Activated CD8-positive, alpha-beta memory T cell treated with anti-CD3 and anti-CD28 coated beads for 1 hour (primary cell): ENCODE measurements around the gene ZMAT5.

ENCODE experiments used
- DNase-seq, 2 donors: peaks; one replicate each; pipeline ENCODE4 v3.0.0-alpha.2; 2020; ENCODE audit warnings: low read depth in 1 of 2; ENCODE audit errors: extremely low read depth in 1 of 2

The ZMAT5 gene

DNA sequence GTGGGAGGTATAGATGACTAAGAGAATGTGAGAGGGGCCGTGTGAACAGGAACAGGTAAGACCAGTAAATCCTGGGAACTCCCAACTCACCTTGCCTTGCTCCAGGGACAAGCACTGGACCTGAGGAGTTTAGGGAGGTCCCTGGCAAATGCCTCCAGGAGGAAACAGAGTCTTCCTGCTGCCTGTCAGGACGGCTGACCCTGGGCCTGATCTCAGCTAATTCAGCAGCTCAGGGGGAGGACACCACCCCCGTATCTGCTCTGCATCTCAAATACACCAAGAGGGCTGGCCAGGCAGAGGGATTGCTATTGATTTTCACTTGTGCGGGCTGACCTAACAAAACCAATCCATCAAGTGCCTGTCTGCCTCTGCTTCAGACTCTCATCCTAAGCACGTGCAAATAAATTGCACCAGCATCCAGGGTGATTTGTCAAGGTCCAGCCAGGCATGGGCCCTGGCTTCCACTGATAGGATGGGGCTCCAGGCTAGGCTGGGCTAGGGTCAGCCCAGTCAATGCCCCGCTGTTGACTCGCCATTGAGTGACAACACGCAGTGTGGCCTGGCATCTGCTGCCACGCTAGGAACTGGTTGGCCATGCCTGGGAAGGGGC is 20.7 kb upstream of the ZMAT5 start:
- no peak for DNase-seq

DNA sequence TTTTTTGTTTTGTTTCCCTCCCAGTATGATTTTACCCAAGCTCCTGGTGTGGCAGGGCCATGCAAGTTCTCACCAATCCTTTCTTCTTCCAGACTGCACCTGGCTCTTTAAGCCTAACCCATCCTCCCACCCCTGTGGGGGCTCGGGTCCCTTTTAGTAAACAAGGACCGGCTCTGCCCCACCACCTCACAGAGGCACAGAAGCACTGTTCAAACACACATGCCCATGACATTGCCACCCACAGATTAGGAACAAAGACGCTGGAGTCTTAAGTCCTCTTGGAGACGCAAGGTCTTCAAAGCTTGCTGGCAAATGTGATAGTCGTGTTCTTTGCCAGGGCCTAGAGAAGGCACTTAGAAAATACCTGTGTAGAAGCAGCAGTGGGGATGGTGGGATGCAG is 19.2 kb upstream of the ZMAT5 start:
- DNase-seq = no peak

DNA sequence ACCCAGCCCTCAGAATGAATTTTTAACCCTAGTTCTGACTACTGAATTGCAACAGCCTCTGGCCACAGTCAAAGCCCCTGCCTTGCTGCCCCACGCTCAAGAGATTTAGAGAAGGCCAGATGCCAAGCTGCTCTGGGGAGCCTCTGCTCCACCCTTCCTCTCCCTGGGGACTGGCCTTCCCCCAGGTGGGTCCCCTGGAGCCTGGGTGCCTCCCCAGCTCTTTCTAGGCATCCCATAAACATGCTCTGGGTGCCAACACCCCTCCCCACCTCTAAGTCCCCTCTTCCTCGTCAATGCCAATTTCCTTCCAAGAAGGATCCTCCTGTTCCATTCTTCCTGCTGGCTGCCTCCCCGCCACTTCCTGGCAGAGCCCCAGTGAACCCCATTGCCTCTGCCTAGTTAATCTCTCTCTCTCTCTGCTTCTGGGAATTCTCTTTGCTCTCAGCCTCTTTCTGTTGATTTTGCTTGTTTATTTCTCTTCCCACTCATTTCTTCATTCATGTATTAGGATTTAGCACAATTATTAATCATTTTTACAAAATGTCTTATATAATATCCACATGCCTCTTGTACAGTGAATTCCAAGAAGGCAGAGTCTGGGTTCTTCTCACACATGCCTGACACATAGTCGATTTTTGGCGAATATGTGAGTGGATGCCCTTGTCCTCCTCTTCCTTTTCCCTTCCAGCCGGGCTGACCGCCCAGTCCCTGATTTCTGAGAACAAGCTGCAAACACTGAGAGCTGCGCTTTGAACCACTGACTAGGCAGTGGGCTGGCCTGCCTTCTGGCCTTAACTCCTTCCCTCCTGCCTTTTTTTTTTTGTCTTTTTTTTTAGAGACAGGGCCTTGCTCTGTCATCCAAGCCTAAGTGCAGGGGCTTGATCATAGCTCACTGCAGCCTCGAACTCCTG is 17.9 kb upstream of the ZMAT5 start:
- DNase-seq = no peak

DNA sequence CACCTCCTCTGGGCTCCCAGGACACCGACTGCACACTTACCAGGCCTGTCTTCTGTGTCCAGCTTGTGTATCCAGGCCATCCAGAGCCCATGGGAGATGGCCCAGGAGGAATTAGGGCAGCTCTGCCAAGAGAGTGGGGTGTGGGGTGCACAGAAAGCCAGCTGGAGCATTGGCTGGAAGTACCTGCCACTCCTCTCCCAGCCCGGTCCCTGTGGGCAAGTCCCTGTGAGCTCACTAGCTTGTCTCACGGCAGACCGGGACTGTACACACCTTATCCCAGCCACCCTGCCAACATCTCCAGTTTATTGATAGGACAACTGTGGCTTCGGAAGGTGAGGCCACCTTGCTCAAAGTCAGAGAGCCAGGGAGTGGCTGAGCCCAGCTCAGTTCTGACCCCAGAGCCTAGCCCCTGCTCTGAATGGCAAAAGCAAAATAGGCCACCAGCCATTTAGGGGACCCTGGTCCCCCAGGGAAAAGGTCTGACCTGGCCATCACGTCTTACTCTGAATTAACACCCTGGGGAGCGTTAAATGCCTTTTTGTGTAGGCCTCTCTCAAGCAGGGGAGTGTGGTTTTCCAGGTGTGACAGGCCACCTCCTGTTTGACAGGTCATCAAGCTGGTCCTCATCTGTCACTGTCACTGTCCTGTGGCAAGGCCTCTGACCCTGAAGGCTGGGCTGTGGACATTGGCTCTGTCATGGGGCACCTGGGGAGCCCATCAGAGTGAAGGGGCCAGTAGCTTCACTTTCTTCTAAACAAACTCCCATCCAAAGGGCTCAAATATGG is 15.4 kb upstream of the ZMAT5 start:
- no peak for DNase-seq

DNA sequence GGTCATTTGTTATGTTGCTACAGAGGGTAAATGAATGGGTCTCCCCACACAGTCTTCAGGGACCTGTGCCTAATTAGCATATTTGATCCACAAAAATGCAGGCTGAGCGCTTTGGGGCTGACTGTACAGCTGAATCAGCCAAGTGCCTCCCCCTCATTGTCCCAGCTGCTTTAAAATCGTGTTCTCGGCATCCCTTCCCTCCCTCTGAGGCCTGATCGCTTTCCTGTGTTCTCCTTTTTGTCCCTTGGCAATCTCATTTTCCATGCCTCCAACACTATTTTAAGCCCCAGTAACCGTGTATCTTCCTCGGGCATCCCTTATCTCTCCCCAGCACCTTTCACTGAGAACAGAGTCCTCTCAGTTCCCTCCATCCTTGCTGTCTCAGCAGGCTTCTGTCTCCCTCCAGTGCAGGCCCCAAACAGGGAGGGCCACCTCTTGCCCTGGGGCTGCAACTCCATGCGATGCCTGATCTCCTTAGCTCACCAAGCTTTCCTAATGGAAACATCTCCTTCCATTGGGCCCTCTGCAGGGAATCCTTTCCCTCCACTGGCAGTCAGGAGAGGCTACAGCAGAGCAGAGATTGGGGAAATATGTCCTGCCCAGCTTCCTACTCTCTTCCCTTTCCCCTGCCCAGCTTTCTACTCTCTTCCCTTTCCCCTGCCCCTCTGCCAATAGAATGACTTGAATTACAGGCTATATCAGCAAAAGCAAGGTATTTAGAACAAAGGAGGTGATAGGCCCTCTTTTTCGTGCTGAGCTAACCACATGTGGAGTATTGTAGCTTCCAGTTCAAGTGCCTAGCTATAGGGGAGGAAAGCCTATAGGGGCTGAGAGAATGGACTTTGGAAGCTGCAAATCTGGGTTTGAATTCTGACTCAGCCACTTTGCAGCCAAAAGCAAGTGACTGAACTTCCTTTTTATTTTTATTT is 14.2 kb upstream of the ZMAT5 start:
- DNase-seq = no peak

DNA sequence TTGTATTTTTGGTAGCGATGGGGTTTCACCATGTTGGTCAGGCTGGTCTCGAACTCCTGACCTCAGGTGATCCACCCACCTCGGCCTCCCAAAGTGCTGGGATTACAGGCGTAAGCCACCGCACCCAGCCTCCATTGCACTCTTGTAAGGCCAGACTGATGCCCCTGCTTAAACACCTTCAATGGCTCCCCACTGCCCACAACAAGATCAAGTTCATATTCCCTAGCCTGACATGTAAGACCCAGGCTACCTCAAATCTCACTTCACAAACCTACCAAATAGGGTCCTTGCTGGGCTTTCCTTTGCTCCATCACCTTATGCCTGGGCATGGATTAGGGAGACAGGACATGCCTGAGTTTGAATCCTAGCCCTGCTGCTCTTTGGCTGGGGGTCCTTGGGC is 13.4 kb upstream of the ZMAT5 start:
- DNase-seq = no peak

DNA sequence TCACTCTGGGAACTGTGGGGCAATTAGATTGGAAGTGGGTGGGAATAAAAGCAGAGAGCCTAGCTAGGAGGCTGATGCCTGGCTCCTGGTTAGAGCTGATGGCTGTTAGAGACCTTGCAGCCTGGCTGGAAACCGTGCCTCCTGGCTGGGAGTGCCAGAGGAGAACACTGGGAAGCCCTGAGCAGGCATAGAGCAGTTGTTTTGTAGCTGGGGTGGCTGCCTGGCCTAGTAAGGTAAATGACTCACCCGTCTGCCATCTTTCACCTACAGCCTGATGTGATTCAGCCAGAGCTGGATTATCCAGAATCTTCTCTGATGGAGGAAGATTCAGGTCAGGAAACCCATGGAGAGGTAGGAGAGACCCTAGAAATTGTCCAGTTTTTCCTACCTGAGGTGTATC is 6.4 kb upstream of the ZMAT5 start:
- no peak for DNase-seq

DNA sequence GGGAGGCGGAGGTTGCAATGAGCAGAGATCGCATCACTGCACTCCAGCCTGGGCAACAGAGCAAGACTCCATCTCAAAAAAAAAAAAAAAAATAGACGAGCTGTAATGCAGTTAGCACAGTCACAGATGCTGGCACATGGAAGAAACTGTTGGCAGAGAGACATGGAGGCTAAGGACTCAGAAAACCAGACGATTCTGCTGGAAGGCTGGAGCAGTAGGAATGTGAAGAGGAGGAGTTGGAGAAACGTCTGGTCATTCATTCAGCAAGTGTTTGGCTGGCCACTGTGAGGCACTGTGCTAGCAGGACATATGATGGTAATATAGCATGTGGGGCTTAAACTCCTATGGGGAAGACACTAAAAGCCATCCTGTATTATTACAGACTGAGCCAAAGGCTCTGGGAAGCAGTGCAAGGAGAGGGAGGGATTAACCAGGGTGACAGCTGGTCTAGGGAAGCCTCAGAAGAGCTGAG is 5.4 kb upstream of the ZMAT5 start:
- DNase-seq = no peak

DNA sequence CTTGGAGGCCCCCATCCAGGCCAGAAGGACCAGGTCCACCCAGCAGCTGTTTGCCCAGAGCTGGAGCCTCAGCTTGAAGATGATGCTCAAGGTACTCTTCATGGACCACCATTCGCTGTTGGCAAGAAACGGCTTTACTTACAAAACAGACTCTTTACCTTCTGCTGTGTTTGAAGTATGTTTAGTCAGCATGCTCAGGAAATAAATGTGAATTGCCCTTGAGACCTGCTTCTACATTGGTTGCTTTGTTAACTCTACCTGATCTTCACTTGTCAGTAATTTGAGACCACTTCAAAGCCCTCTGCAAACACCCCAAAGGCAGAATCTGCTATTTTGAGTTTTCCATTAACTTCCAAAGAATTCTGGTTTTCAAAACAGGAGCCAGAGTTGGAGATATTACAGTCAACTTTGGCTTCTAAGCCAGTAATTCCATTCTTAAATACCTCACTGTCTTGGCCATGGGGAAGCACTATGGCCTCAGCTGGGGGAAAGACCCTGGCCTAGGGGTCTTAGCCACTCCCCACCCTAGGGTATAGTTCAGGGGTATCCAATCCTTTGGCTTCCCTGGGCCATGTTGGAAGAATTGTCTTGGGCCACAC is 3.0 kb upstream of the ZMAT5 start:
- no peak for DNase-seq

DNA sequence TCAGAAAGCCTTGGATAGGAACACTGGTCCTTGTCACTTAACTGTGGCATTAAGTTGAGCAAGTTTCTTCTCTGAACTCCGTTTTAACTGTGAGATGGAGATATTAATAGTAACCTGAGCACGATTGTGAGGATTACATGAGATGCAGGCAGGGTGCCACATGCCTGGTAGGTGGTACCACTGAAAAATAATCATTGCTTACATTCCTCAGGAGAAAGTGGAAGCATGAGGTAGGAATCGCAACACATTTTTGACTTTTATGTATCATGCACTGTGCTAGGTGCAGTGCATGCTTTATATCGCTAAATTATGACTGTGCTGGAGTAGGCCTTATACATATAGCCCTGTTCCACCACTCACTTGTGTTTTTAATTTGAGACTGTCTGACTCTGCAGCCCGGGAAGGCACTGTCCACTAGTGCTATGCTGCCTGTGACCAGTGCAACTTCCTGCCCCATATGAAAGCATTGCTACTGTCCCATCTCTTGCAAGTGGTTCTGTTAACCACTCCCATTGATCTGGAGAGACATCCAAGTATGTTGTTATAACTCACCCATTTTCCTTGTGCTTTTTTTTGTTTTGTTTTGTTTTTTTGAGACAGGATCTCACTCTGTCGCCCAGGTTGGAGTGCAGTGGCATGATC is 1.4 kb upstream of the ZMAT5 start:
- no peak for DNase-seq

DNA sequence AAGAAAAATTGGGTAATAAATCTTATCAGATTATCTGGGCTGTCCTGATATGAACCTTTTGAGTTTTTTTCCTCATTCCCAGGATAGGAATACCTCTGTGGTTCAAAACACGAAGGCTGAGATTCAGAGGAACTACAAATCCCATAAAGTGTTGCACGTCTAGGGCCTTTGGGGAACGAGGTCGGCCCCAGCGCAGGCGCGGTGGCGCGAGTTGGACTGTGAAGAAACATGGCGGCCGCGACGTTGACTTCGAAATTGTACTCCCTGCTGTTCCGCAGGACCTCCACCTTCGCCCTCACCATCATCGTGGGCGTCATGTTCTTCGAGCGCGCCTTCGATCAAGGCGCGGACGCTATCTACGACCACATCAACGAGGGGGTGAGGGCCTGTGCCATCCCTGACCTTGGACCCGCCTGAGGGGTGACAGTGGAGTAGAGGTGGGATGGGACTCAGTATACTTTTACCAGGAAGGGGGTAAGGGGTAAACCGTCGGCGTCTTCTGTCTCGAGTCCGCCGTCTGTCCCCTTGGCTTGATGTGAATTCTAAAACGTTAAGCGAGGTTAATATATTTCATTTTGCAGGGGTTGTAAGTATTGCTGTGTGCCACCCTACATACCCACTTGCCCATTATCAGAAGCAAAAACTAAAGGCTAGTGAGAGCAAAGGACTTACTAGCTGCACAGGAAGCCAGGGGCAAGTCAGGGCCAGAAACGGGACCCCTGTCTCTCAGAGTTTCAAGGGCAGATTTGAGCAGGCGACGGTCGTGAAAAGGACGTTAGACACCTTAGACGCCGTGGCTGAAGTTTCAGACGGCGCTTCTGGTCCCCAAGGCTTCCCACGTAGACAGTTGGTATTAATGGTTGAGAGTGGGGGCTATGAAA is 604 bp upstream of the ZMAT5 start, which contains the start of gene UQCR10:
Gene UQCR10, plus strand, starts transcription at position 199 of the 881 bp plus-strand sequence. Its CDS starts 30 bp downstream, at position 229.
- DNase-seq = peak; percentile 77 to 89

DNA sequence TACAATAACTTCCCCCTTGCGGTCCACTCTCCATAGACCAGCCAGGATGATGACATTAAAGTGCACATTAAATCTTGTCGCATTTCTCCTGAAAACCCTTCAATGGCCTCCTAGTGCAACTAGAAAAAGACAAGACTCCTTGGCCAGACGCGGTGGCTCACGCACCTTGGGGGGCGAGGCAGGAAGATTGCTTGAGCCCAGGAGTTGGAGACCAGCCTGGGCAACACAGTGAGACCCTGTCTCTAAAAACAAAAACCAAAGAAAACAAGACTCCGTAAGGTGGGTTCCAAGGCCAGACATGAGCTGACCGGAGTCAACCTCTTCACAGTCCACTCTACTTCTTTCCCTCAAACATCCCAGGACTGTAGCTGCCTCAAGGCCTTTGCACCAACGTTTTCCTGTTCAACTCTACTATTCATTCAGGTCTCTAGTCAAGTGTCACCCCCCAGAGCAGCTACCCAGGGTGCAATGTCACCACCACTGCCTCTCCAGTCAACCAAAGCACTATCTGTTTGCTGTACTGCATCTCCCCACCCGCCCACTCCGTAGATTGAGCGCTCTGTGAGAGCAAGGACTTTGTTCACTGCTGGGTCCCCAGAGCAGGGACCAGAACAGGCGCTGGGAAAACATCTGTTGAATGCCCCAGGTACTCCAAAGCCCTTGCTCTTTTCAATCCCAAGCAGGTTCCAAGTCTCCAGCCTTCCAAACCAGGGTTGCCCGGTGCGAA is 739 bp downstream of the ZMAT5 start:
- no peak for DNase-seq

DNA sequence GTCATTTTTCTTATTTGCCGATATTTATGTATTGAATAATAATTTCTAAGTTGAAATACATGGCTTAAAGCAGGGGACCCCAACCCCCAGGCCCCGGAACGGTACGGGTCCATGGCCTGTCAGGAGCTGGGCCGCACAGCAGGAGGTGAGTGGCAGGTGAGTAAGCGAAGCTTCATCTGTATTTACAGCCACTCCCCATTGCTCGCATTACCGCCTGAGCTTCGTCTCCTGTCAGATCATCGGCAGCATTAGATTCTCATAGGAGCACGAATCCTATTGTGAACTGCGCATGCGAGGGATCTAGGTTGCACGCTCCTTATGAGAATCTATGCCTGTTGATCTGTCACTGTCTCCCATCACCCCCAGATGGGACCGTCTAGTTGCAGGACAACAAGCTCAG is 4.5 kb downstream of the ZMAT5 start:
- DNase-seq = no peak

DNA sequence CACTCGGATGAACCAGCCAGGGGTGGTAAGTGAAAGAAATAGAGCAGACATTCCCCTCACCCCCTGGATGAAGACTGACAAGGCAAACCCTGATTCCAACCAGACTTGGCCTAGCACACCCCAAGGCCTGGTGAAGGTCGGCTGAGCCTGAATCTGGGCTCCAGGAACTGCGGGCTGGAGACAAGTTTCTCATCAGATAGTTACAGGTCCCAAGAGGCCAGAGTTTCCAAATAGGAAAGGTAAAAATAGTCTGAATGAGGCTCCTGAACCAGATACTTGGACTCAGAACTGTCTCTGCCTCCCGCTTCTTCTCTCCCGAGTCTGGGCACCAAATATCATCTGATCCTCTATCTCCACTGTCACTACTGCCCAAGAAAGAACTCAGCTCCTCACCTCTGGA is 7.8 kb downstream of the ZMAT5 start:
- DNase-seq = no peak

DNA sequence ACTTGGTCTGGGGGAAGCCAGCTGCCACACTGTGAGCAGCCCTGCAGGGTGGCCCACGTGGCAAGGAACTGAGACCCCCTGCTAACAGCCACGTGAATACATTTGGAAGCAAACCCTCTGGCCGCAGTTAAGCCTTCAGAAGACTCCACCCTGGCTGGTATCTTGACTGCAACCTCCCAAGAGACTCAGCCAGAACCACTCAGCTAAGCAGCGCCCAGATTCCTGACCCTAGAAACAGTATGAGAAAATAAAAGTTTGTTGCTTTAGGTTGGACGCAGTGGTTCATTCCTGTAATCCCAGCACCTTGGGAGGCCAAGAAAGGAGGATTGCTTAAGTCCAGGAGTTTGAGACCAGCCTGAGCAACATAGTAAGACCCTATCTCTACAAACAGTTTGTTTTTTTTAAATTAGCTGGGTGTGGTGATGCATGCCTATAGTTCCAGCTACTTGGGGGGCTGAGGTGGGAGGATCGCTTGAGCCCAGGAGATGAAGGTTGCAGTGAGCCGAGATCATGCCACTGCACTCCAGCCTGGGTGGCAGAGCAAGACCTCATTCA is 8.7 kb downstream of the ZMAT5 start:
- DNase-seq = no peak

DNA sequence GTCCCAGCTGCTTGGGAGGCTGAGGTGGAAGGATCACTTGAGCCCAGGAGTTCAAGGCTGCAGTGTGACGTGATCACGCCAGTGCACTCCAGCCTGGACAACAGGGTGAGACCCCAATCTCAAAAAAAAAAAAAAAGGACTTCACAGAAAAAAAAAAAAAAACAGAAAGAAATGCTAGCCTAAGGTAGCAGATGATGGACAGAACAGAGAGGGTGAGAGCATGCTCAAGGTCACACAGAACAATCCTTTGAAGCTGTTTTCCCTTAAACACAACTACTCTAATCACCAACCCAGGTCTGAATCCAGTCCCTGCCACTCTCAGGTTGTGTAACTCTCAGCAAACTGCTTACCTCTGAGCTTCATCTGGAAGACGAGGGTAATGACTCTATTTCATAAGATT is 9.7 kb downstream of the ZMAT5 start:
- no peak for DNase-seq

DNA sequence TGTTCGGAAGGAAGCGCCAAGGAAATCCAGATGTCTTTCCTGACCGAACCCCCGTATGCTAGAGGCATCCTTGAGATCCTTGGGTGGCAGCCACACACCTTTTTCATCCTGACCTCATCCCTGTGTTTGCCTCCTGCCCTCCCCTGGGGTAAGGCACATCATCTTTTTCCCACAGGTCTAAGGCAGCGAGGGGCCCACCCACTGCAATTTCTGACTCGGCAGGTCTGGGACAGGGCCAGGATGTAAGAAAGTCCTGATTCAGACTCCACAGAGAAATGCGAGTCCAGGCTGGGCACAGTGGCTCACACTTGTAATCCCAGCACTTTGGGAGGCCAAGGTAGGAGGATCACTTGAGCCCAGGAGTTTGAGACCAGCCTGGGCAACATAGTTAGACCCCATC is 10.5 kb downstream of the ZMAT5 start:
- no peak for DNase-seq

DNA sequence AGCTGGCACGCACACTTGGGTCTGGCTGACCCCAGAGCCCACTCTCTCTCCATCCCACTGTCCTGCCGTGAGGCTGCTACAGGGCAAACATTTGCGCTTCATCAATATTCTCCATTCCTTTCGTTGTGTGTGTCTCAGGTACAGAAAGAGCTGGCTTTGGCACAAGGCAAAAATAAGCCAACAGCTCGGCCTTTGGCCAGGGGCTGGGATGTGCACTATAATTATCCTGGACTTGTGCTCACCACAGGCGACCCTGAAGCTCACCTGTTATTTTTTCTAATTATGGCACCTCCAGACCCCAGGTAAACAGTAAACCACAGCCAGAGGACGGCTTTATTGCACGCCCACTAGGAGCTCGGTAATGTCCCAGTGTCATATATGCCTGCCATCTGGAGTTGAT is 10.9 kb downstream of the ZMAT5 start:
- no peak for DNase-seq
